Activated CD4-positive, alpha-beta T cell treated with anti-CD3 and anti-CD28 coated beads for 24 hours (primary cell): ENCODE measurements around the gene HLCS.
A peak's percentile ranks its signal among the peaks of the same experiment; 100 is the strongest.
"Not testable (repeated sequence)": the region's sequence is repeated elsewhere in the genome, so short reads cannot be mapped to it uniquely, and the experiment has no call there.

ENCODE experiments used
- DNase-seq, 2 donors: peaks; one replicate each; pipeline ENCODE4 v3.0.0-alpha.2; 2020; ENCODE audit warnings: low read depth in 2 of 2

HLCS gene

DNA sequence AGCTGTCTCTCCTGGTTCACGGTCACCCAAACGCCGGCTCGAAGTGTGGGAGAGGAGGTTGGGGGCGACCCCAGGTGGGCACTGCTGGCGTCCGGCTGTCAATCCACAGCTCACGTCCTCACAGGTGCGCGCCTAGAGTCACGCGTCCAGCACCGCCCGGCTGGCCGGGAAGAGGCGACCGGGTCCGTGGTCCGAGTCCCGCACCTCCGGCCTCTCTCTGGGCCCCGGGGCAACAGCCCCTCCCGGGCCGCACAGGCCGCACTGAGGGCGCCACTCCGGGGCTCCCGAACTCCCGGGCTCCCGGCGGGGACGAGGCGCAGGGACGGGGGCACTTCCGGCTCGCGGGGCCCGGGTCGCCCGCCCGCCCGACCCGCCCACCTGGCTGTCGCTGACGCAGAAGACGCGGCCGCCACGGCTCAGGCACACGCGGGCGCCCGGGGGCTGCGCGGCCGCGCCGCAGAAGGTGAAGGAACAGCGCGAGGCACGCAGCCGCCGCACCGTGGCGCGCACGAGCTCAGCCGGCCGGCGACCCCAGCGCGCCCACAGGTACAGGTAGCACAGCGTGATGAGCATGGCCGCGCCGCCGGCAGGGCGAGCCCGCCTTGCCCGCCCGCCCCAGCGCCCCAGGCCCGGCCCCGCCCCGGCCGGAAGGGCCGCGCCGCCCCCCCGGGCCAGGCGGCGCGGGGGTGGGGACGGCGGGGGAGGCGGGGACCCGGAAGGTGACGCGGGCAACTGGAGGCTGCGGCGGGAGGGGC is at the start of gene HLCS:
Gene HLCS, minus strand, starts transcription at position 604 of the 755 bp plus-strand sequence. Its CDS starts 31 bp downstream, at position 573.
- DNase-seq = peak; percentile 58 to 60

- DNase-seq = peak; percentile 67 to 75
Measured at GRCh38 chr21:37009740-37010341, 43.4 kb upstream of the HLCS start.

DNA sequence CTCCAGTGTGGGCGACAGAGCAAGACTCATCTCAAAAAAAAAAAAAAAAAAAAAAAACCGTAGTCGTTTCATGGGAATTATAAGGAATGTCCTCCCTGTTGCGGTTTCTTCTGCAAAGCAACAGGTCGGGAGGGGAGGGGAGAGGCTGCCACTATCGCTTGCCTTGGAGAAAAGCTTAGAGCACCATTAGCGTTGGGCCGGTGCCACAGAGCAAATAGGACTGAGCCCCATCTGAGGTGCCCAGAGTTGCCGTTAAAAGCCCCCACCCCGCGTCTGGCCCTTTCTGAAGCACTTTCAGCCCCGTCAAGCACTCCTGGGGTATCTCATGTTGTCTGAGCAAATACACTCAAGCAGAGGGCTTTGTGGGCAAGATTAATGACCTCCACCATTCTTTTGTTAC is 42.3 kb upstream of the HLCS start:
- DNase-seq = no peak

GRCh38 chr21:37006486-37007291 is 40.2 kb upstream of the HLCS start, which contains the start of gene RIPPLY3:
Gene RIPPLY3 (plus strand): TSS chr21:37006702. CDS start chr21:37006773, 71 bp downstream.
- no peak for DNase-seq

DNA sequence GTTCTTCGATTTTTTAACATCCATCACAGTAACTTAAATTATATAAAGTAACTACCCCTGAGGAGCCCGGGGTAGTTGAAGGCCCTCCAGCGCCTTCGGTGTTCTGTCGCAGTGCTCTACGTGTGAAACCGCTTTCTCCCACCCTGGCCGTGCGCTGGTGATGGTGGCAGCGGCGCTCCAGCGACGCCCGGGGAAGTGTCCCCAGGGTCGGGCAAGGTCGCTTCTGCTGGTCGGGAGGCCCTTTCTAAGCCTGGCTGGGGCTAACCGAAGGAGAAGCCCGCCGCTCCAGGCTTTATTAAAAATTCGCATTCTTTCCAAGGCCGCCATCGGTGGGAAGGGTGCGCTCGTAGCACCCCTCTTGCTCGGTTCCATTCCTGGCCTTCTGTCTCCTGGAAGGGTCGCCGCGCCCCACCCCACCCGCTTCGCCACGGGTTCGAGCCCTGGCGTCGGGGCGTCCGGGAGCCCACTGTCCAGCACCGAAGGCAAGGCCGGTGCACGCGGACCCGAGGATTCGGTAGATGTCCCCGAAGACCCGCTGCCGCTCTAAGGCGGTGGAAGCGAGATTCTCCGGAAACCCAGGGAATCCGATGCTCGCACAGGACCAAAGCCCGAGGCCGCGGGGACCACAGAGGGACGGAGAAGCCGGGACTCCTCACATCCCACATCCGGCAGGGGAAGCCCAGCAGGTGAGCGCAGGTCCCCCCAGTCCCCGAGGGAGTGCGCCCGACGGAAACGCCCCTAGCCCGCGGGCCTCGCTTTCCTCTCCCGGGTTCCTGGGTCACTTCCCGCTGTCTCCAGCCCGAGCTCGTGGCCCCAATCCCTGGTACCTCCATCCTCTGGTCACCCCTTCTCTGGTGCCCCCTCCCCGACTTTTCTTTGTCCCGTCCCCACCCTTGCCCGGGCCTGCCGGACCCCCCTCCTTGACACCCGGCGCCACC is 39.3 kb upstream of the HLCS start:
- DNase-seq = no peak

DNA sequence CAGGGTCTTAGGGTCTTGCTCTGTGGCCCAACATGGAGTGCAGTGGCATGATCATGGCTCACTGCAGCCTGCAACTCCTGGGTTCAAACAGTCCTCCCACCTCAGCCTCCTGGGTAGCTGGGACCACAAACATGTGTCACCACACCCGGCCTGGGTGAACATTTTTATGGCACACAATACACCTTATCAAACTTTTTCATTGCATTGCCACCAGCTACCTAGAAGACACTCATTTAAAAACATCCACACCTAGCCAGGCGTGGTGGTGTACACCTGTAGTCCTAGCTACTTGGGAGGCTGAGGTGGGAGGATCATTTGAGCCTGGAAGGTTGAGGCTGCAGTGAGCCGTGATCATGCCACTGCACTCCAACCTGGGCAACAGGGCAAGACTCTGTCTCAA is 37.4 kb upstream of the HLCS start:
- DNase-seq = not testable (repeated sequence)

DNA sequence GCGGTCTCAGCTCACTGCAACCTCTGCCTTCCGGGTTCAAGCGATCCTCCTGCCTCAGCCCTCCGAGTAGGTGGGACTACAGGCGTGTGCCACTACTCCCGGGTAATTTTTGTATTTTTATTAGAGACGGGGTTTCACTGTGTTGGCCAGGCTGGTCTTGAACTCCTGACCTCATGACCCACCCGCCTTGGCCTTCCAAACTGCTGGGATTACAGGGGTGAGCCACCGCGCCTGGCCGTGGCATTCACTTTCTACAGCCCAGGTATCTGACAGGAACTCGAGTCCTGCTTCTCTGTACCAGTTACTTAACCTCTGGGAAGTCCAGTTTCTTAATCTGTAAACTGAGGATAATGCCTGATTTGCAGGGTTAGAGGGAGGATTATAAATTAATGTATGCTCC is 36.4 kb upstream of the HLCS start:
- DNase-seq = not testable (repeated sequence)

DNA sequence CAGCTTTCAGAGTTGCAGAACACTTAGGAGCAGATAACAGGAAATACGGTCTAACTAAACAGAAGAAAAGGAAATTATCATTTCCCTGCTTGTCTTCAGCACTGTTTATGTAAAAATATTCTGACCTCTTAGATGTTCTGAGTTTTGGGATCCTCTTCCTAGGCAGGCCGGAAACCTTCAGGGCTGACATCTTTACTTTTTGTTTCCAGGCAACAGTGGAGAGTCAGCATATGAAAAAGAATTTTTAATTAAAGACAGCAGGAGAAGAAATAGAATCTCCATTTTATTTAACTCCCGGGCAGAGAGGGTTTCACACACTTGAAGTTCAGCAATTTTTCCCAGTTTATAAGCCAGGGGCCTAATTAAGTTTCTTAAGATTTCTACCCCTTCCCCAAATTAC is 35.0 kb upstream of the HLCS start:
- no peak for DNase-seq

GRCh38 chr21:37000381-37000780 is 33.9 kb upstream of the HLCS start:
- DNase-seq = no peak

DNA sequence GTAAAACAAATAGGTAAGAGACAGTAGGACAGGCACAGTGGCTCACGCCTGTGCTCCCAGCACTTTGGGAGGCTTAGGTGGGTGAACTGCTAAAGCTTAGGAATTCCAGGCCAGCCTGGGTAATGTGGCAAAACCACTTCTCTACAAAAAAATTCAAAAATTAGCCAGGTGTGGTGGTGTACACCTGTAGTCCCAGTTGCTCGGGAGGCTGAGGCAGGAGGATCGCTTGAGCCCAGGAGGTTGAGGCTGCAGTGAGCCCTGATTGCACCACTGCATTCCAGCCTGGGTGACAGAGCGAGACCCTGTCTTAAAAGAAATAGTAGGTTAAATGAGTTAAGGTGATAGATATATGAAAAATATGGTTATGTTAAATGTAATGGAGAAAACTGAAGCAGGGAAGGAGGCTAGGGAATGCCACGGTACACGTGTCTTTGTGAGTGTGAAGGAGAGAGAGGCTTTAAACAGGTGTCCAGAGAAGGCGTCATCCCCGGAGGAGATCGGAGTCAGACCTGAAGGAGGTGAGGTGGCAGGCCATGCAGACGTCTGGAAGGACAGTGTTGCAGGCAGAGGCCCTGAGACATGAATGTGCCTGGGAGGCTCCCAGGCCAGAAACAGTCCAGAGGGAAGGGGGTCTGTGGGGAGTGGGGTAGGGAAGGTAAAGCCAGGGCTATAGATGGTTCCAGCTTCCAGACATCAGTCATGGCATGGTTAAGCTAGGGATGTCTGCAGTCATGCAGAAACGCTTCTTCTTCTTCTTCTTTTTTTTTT is 32.8 kb upstream of the HLCS start:
- no peak for DNase-seq

DNA sequence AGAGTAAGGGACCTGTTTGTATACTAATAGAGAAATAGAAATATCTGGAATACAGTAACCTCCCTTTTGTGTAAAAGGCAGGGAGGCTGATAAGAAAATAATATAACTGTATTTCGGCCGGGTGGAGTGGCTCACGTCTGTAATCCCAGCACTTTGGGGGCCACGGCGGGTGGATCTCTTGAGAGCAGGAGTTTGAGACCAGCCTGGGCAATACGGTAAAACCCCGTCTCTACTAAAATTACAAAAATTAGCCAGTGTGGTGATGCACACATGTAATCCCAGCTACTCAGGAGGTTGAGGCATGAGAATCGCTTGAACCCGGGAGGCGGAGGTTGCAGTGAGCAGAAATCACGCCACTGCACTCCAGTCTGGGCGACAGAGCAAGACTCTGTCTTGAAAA is 28.8 kb upstream of the HLCS start:
- DNase-seq = not testable (repeated sequence)

- DNase-seq = no peak
Measured at GRCh38 chr21:36994501-36995158, 28.2 kb upstream of the HLCS start.

GRCh38 chr21:36992671-36993070 is 26.2 kb upstream of the HLCS start:
- DNase-seq = no peak

DNA sequence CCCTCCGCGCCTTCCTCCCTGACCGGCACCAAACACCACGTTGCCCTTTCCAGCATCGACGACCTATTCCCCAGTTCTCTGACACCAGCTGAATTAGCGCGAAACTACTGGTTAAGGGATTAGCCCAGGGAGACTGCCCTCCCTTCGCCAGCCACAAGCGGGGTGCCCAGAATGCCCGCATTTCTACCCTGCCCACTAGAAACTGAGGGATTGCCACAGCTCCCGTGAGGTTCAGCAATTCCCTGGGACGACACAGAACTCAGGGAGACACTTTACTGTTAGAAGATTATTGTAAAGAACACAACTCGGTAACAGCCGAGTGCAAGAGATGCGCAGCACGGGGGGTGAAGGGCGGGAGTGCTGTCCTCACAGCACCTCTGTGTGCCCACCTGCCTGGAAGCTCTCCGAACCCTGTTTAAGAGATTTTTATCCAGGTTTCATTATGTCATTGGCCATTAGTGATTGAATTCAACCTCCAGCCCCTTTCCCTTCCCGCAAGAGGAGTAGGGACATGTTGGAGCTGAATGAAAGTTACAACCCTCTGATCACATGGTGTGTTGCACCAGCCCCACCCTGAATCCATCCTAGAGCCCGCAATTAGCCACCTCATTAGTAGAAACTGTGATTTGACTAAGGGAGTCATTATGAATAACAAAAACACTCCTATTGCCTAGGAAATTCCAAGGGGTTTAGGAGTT is 24.2 kb upstream of the HLCS start:
- no peak for DNase-seq

DNA sequence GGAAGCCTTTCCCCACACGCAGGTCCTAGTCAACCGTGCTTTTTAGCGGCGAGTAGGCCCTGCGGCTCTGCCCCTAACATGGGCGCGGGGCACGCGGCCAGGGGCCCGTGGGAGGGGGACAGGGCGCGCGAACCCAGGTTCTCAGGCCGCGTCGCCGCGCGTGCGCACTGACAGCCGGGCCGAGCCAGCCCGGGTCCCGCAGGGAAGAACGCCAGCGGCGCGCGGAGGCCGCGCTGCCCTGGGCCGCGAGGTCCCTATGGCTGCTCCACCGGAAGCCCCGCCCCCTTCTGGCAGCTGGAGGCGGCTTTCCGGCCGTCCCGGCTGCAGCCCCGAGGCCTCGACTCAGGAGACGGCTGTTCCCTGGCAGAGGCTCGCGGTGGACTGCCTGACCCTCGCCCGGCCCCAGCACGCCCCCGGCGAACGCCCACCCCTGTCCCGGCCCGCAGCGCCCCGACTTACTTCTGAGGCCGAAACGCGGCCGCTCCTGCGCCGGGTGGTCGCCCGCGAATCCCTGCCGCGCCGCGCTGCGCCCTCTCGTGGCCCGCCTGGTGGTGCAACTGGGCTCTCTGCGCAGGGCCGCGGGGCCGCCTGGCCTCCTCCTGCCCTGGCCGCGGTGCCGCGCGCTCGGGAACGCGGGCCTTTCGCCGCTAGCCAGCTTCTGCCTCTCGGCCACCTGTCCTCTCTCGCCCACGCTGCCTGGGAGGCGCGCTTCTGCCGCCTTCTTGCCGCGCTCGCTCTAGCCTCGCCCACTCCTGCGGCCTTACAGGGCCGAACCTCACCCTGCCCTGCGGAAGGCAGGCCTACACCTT is 23.4 kb upstream of the HLCS start:
- peak; percentile 81 for DNase-seq

DNA sequence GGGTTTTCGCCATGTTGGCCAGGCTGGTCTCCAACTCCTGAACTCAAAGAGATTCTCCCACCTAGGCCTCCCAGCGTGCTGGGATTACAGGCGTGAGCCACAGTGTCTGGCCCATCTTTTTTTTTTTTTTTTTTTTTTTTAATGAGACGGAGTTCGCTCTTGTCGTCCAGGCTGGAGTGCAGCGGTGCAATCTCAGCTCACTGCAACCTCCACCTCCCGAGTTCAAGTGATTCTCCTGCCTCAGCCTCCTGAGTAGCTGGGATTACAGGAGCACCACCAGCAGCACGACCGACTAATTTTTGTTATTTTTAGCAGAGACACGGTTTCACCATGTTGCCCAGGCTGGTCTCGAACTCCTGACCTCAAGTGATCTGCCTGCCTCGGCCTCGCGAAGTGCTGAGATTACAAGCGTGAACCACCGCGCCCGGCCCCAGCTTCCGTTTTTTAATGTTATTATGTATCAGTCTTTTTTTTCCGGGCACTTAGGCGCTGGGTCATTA is 22.8 kb upstream of the HLCS start:
- not testable (repeated sequence) for DNase-seq

GRCh38 chr21:36988536-36988935 is 22.1 kb upstream of the HLCS start:
- DNase-seq = no peak

GRCh38 chr21:36987845-36988244 is 21.4 kb upstream of the HLCS start:
- no peak for DNase-seq
